GM19328 (cell line): ENCODE measurements around the gene ZNF618.

Experiments
- ATAC-seq: cut with Tn5 transposase; IDR thresholded peaks from one replicate; pipeline ENCODE4 v1.9.1; 2021; ENCODE audit warnings: mild to moderate bottlenecking, moderate library complexity; ENCODE audit not compliant: unreplicated experiment

The ZNF618 gene

GRCh38 chr9:114054191-114054690, 178.1 kb downstream of the ZNF618 start:
- no peak for ATAC-seq

GRCh38 chr9:114055061-114055460, 179.0 kb downstream of the ZNF618 start:
- no peak for ATAC-seq

- ATAC-seq, result no peak
These were observed 179.8 kb downstream of the ZNF618 start for GRCh38 chr9:114055894-114056293.

GRCh38 chr9:114056527-114056926, 180.4 kb downstream of the ZNF618 start:
- no peak for ATAC-seq

GRCh38 chr9:114057161-114057885, 181.2 kb downstream of the ZNF618 start:
- ATAC-seq, result no peak

- ATAC-seq, result no peak
These were observed 182.6 kb downstream of the ZNF618 start for GRCh38 chr9:114058688-114059046.

GRCh38 chr9:114059047-114059803, 183.1 kb downstream of the ZNF618 start:
- ATAC-seq, result no peak

GRCh38 chr9:114060070-114060469, 184.0 kb downstream of the ZNF618 start:
- ATAC-seq, result no peak

GRCh38 chr9:114060711-114061110, 184.6 kb downstream of the ZNF618 start:
- no peak for ATAC-seq

- no peak for ATAC-seq
These were observed 185.2 kb downstream of the ZNF618 start for GRCh38 chr9:114061292-114061691.

GRCh38 chr9:114061830-114062474, 185.8 kb downstream of the ZNF618 start:
- no peak for ATAC-seq

- no peak for ATAC-seq
These were observed 189.2 kb downstream of the ZNF618 start for GRCh38 chr9:114065304-114065703.

- ATAC-seq, result no peak
These were observed 193.5 kb downstream of the ZNF618 start for GRCh38 chr9:114069476-114070187.

GRCh38 chr9:114070188-114071103, 194.3 kb downstream of the ZNF618 start:
- no peak for ATAC-seq

GRCh38 chr9:114071197-114071795, 195.2 kb downstream of the ZNF618 start:
- no peak for ATAC-seq

- no peak for ATAC-seq
These were observed 196.4 kb downstream of the ZNF618 start for GRCh38 chr9:114072184-114073140.

- no peak for ATAC-seq
These were observed 199.5 kb downstream of the ZNF618 start for GRCh38 chr9:114075602-114076001.
